Gastrocnemius medialis (tissue), 4 donors: ENCODE results near the gene ERAP2. TPM values are rescaled to one million over a fixed set of nuclear protein-coding genes. Genes with fewer than 3 reads are reported as not detected.

Experiments
- ATAC-seq, 2 donors: fragments of 150-250 bp; one replicate each; pipeline ENCODE4 v1.9.1; 2016
- DNase-seq, 2 donors: peaks; one replicate each; pipeline ENCODE4 v3.0.0-alpha.2; 2019
- H3K27ac ChIP-seq, 4 donors: fragments of 200-600 bp; sonication (generic); 1 replicate in 1 of 4; 2 replicates in 3 of 4; pipeline ENCODE4 v1.5.1; 2016 to 2018; ENCODE audit warnings: mild to moderate bottlenecking in 2 of 4, moderate library complexity in 1 of 4
- H3K27me3 ChIP-seq, 3 donors: fragments of 200-600 bp; sonication (generic) in 2 of 3; 1 replicate in 1 of 3; 2 replicates in 2 of 3; pipeline versions ENCODE4 v1.5.1 to v1.6.0; 2016 to 2019; ENCODE audit warnings: mild to moderate bottlenecking in 1 of 3, moderate library complexity in 1 of 3
- H3K36me3 ChIP-seq, 2 donors: fragments of 200-600 bp; sonication (generic) in 1 of 2; one replicate each; pipeline ENCODE4 v1.5.1; 2017 to 2018
- H3K4me1 ChIP-seq, 2 donors: fragments of 200-600 bp; sonication (generic) in 1 of 2; one replicate each; pipeline ENCODE4 v1.5.1; 2016 to 2017; ENCODE audit warnings: mild to moderate bottlenecking in 2 of 2
- H3K4me3 ChIP-seq, 4 donors: fragments of 200-600 bp; sonication (generic) in 3 of 4; 1 replicate in 1 of 4; 2 replicates in 3 of 4; pipeline ENCODE4 v1.5.1; 2016 to 2019; ENCODE audit warnings: mild to moderate bottlenecking in 2 of 4
- H3K9me3 ChIP-seq, 3 donors: fragments of 200-600 bp; sonication (generic) in 2 of 3; 1 replicate in 1 of 3; 2 replicates in 2 of 3; pipeline ENCODE4 v1.5.1; 2016 to 2019
- CTCF ChIP-seq, 5 experiments: fragments of 450-650 bp in 3 of 5; fragments of 200-600 bp in 2 of 5; sonication (generic) in 2 of 5; IDR thresholded peaks in 4 of 5; conservative IDR thresholded peaks in 1 of 5; 1 replicate in 4 of 5; 2 replicates in 1 of 5; pipeline ENCODE4 v1.5.1; 2016 to 2019; ENCODE audit warnings: antibody characterized with exemption in 5 of 5, mild to moderate bottlenecking in 3 of 5, moderate library complexity in 3 of 5
- POLR2A ChIP-seq, 2 donors: fragments of 450-650 bp; IDR thresholded peaks; one replicate each; pipeline ENCODE4 v1.6.1; 2017; ENCODE audit warnings: antibody characterized with exemption in 2 of 2, mild to moderate bottlenecking in 2 of 2, moderate library complexity in 2 of 2
- in situ Hi-C, 4 donors: fragments of 200-750 bp; cut with MboI; loops; one replicate each; pipeline versions ENCODE4 v1.15.0 to v1.8.0; 2017; ENCODE audit warnings: low sequenced_read_pairs in 4 of 4
- intact Hi-C: fragments of 100-400 bp; cut with DNase I; formaldehyde crosslinking; loops from one replicate; pipeline ENCODE4 v1.15.1; 2023; ENCODE audit warnings: low total_unique reads
- total RNA-seq, 4 donors: library from RNA; depleted of rRNA; stranded (reverse); fragments of >200 nt; gene quantifications; one replicate each; pipeline versions ENCODE4 v1.1.0 to v1.2.3, GENCODE V29; 2016

The ERAP2 gene
- total RNA-seq, 4 donors from 2014 or later = 1.1 to 8.5 (median 2.9) TPM

DNA sequence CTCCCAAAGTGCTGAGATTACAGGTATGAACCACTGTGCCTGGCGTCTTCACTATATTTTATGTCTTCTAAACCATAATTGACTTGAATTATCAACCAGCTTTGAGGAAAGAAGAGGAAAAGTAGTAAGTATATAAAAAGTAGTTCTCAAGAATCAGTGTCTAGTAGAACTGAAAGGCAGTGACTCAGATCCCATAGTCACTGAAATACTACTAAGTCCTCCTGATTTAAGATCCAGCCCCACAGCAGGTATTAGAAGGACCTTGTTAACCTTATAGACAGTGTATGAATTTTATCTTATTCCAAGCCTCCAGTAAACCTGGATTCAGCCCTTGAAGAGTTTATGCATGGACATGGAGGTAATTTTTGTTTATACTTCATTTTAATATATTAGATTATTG is 91.1 kb downstream of the ERAP2 start:
- intact Hi-C loops = no loop called here

DNA sequence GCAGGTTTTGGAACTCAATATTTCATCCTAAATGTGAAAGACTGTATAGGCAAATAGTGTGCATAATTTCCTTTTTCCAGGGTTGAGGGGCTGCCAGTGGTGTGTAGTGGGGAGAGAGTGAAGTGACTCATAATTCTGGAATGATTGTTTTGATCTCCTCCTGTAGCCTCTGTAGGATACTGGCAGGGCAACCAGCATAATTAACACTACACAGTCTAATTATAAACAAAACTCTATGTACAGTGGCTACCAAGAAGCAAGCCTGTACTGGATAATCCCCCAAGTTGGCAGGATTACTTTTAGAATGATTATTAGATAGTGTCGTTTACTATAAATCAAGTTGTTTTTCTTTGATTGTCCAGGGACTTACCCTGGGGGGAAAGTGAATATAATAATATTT is 91.8 kb downstream of the ERAP2 start:
- H3K9me3 ChIP-seq = no peaks in the 10 kb centered on the region
- ATAC-seq (peak; percentile 37 to 55), DNase-seq (no peak)
- peak overlapping the region; percentile 48 to 66 (median 59) for H3K27ac ChIP-seq
- peaks cover 58 to 70% of the 10 kb centered on the region in 2 donors for H3K4me1 ChIP-seq
- no peaks in the 10 kb centered on the region for H3K36me3 ChIP-seq
- intact Hi-C loops (no loop called here), in situ Hi-C loops (no loop called here)
- H3K4me3 ChIP-seq = no peak overlapping the region
- no peaks in the 10 kb centered on the region for H3K27me3 ChIP-seq
- TF ChIP-seq POLR2A (IDR thresholded peaks at IDR 0.05) = no peak
- TF ChIP-seq CTCF (IDR thresholded peaks at IDR 0.05 in 4 of 5, conservative IDR thresholded peaks at IDR 0.05 in 1 of 5) = no peak

More for the DNA sequence above, 91.1 kb downstream of the ERAP2 start:
- H3K9me3 ChIP-seq = no peaks in the 10 kb centered on the region
- ATAC-seq = no peak
- no peaks in the 10 kb centered on the region for H3K27me3 ChIP-seq
- peak overlapping the region; percentile 17 to 66 (median 59) for H3K27ac ChIP-seq
- TF ChIP-seq CTCF (IDR thresholded peaks at IDR 0.05 in 4 of 5, conservative IDR thresholded peaks at IDR 0.05 in 1 of 5) = no peak
- TF ChIP-seq POLR2A (IDR thresholded peaks at IDR 0.05) = no peak
- DNase-seq = no peak
- H3K4me1 ChIP-seq = peaks cover 58 to 71% of the 10 kb centered on the region in 2 donors
- in situ Hi-C loops = no loop called here
- H3K4me3 ChIP-seq = no peak overlapping the region
- no peaks in the 10 kb centered on the region for H3K36me3 ChIP-seq

DNA sequence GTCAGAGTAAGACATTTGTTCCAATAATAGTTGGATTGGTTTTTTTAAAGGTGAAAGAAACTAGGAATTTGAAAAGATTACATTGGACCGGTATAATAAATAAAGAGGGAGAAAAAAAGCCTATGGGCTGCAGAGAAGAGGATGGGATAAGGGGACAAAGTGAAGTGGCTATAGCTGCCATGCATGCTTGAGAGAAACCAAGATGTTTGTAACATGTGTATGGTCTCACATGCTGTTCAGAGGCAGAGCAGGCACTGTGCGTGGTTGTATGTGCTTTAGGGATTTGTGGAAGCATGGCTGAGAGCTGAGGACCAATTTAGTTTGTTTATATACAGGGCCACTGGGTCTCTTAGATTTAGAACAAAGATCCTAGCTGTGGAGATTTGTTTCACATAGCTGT is 92.3 kb downstream of the ERAP2 start:
- ATAC-seq (peak; percentile 57 to 68), DNase-seq (no peak)
- Histone ChIP-seq H3K4me1 (peaks cover 58 to 70% of the 10 kb centered on the region in 2 donors), H3K36me3 (no peaks in the 10 kb centered on the region), H3K27me3 (no peaks in the 10 kb centered on the region), H3K9me3 (no peaks in the 10 kb centered on the region), H3K27ac (peak overlapping the region; percentile 48 to 66 (median 59)), H3K4me3 (no peak overlapping the region)
- intact Hi-C loops = no loop called here
- in situ Hi-C loops = no loop called here
- no peak for TF ChIP-seq POLR2A (IDR thresholded peaks at IDR 0.05)
- TF ChIP-seq CTCF (IDR thresholded peaks at IDR 0.05 in 4 of 5, conservative IDR thresholded peaks at IDR 0.05 in 1 of 5) = no peak

Other genes starting within 250 kb of the ERAP2 start
- 100 to 1,000 TPM; 321 to 971 (median 445) TPM for gene CAST, start 214.1 kb upstream of the ERAP2 start, total RNA-seq
- gene ERAP1, start 68.6 kb upstream of the ERAP2 start, total RNA-seq = 10 to 100 TPM; 17.7 to 49.3 (median 27.4) TPM
- 10 to 100 TPM; 31.9 to 48.7 (median 33.1) TPM for gene LNPEP, start 59.6 kb downstream of the ERAP2 start, total RNA-seq